SU-DHL-6 (cell line): ENCODE data around the gene FRAS1.

ENCODE experiments used
- EZH2phosphoT487 ChIP-seq: fragments of 200-600 bp; sonication (generic), shearing (Covaris generic); conservative IDR thresholded peaks from 2 replicates; pipeline ENCODE4 v1.6.1; 2018; ENCODE audit warnings: mild to moderate bottlenecking, antibody characterized with exemption, low read length, moderate library complexity, mixed read lengths
- TF ChIP-seq, protein P1 (sequence below): fragments of 200-600 bp; sonication (generic); IDR thresholded peaks from one replicate; pipeline ENCODE4 v1.5.1; 2017; ENCODE audit warnings: antibody characterized with exemption, mild to moderate bottlenecking, low read length, moderate library complexity; ENCODE audit not compliant: insufficient read depth, poor library complexity, severe bottlenecking

GRCh38 chr4:78423790-78424189, 366.7 kb downstream of the FRAS1 start:
- TF ChIP-seq, protein P1, sequence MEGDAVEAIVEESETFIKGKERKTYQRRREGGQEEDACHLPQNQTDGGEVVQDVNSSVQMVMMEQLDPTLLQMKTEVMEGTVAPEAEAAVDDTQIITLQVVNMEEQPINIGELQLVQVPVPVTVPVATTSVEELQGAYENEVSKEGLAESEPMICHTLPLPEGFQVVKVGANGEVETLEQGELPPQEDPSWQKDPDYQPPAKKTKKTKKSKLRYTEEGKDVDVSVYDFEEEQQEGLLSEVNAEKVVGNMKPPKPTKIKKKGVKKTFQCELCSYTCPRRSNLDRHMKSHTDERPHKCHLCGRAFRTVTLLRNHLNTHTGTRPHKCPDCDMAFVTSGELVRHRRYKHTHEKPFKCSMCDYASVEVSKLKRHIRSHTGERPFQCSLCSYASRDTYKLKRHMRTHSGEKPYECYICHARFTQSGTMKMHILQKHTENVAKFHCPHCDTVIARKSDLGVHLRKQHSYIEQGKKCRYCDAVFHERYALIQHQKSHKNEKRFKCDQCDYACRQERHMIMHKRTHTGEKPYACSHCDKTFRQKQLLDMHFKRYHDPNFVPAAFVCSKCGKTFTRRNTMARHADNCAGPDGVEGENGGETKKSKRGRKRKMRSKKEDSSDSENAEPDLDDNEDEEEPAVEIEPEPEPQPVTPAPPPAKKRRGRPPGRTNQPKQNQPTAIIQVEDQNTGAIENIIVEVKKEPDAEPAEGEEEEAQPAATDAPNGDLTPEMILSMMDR = no peak
- no peak for TF ChIP-seq EZH2phosphoT487
